Adrenal gland (tissue), 5 donors: ENCODE results near the gene HRAS.

Source experiments
- CTCF ChIP-seq, 6 experiments: fragments of 450-650 bp in 4 of 6; fragments of 200-600 bp in 2 of 6; sonication (generic) in 1 of 6; IDR thresholded peaks; 1 replicate in 5 of 6; 2 replicates in 1 of 6; pipeline versions ENCODE4 v1.5.1 to v1.8.0; 2016 to 2021; ENCODE audit warnings: antibody characterized with exemption in 6 of 6, mild to moderate bottlenecking in 2 of 6, moderate library complexity in 1 of 6
- POLR2A ChIP-seq, 2 donors: fragments of 450-650 bp; IDR thresholded peaks; one replicate each; pipeline ENCODE4 v1.6.1; 2017; ENCODE audit warnings: antibody characterized with exemption in 2 of 2, mild to moderate bottlenecking in 2 of 2, moderate library complexity in 1 of 2
- donor health status: DM: no; HTN: no; CAD: no.

- TF ChIP-seq CTCF (IDR thresholded peaks at IDR 0.05) (no peak), POLR2A (IDR thresholded peaks at IDR 0.05) (no peak)
Observed at GRCh38 chr11:567011-567628, 31.7 kb upstream of the HRAS start.
